ENCODE results near the gene ETV6.
A peak's percentile ranks its signal among the peaks of the same experiment; 100 is the strongest.

Gene ETV6

DNA sequence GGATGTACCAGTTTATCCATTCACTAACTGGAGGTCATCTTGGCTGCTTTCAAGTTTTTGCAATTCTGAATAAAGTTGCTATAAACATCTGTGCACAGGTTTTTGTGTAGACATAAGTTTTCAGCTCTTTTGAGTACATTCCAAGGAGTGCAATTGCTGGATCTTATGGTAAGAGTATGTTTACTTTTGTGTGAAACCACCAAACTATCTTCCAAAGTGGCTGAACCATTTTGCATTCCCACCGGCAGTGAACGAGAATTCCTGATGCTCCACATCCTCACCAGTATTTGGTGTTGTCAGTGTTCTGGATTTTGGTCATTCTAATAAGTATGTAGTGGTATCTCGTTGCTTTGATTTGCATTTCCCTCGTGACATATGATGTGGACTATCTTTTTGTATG, 270.8 kb downstream of the ETV6 start:
- no peak overlapping the region for H3K4me3 ChIP-seq (ENCODE audit: low read depth, low read length)
- TF ChIP-seq, protein P1, sequence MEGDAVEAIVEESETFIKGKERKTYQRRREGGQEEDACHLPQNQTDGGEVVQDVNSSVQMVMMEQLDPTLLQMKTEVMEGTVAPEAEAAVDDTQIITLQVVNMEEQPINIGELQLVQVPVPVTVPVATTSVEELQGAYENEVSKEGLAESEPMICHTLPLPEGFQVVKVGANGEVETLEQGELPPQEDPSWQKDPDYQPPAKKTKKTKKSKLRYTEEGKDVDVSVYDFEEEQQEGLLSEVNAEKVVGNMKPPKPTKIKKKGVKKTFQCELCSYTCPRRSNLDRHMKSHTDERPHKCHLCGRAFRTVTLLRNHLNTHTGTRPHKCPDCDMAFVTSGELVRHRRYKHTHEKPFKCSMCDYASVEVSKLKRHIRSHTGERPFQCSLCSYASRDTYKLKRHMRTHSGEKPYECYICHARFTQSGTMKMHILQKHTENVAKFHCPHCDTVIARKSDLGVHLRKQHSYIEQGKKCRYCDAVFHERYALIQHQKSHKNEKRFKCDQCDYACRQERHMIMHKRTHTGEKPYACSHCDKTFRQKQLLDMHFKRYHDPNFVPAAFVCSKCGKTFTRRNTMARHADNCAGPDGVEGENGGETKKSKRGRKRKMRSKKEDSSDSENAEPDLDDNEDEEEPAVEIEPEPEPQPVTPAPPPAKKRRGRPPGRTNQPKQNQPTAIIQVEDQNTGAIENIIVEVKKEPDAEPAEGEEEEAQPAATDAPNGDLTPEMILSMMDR (IDR thresholded peaks at IDR 0.05; ENCODE audit: low read depth, low read length, missing control alignments) = no peak
- in situ Hi-C loops (cut with HindIII; ENCODE audit: low sequenced_read_pairs) = no loop called here
- DNase-seq (ENCODE audit: low read depth) = peak; percentile 22

DNA sequence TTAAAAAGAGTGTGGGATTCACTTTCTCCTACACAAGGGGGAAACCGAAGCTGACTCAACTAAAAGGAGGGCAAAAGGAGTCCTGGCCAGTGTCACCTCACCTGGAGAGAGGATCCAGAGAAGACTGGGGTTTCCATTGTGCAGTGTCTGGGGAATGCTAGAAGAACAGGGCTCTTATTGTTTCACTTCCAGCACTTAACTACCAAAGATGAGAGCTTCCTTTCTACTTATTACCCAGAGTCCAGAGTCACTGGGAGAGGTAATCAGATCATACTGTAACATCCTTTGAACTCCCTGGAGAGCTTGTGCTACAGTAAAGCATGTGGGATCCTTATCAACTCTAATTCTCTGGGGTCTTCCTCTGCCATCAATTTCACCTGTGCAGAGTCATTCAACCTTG, 272.9 kb downstream of the ETV6 start:
- in situ Hi-C loops (cut with HindIII; ENCODE audit: low sequenced_read_pairs) = no loop called here
- DNase-seq (ENCODE audit: low read depth) = no peak
- H3K4me3 ChIP-seq (ENCODE audit: low read depth, low read length) = no peak overlapping the region
- TF ChIP-seq, protein P1 (IDR thresholded peaks at IDR 0.05; ENCODE audit: low read depth, low read length, missing control alignments) = no peak

GRCh38 chr12:11923067-11923466, 273.6 kb downstream of the ETV6 start:
- TF ChIP-seq, protein P1 (IDR thresholded peaks at IDR 0.05; ENCODE audit: low read depth, low read length, missing control alignments) = no peak
- no peak for DNase-seq (ENCODE audit: low read depth)
- in situ Hi-C loops (cut with HindIII; ENCODE audit: low sequenced_read_pairs) = no loop called here
- no peak overlapping the region for H3K4me3 ChIP-seq (ENCODE audit: low read depth, low read length)

DNA sequence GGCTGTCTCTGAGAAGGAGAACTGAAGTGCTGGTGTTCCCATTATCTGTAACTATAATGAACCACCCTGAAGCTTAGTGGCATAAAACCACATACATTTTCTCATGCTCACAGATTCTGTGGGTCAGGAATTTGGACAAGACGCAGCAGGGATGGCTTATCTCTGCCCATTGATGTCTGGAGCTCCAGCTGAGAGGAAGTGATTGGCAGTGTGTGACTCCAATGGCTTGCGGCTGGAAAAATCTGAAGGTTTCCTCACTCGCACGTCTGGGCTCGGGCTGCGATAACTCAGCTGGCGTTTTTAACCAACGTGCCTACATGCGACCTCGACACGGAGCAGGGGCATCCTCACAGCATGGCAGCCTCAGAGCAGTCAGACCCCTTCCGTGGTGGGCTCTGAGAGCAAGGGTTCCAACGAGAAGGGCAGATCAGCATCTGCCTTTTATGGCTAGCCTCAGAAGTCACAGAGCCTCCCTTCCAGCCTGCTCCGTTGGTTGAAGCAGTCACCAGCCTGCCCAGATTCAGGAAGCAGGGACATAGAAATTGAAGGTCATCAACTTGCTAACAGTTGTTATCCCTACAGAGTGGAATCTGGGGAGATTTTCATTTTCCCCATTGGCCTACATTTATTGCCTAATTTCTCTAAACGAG, 277.9 kb downstream of the ETV6 start:
- H3K4me3 ChIP-seq (ENCODE audit: low read depth, low read length) = no peak overlapping the region
- peak; percentile 57 for DNase-seq (ENCODE audit: low read depth)
- in situ Hi-C loops (cut with HindIII; ENCODE audit: low sequenced_read_pairs) = no loop called here
- TF ChIP-seq, protein P1 (IDR thresholded peaks at IDR 0.05; ENCODE audit: low read depth, low read length, missing control alignments) = no peak

DNA sequence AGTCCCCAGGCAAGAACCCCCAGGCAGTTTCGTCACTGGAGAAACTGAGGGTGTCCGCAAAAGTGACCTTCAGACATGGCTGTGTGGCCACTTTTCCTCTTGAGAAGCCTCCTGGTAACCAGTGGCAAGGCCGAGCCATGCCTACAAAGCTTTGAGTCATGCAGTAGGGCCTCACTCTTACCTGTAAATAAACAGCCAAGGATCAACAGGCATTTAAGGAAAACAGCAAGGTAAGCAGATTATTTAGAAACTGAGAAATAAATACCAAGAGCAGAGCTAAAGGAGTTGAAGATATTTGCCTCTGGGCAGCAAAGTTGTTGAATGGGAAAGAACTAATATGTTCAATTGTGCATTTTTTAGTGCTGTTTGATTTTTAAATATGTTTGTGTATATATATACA, 280.2 kb downstream of the ETV6 start:
- TF ChIP-seq, protein P1 (IDR thresholded peaks at IDR 0.05; ENCODE audit: low read depth, low read length, missing control alignments) = no peak
- no peak for DNase-seq (ENCODE audit: low read depth)
- in situ Hi-C loops (cut with HindIII; ENCODE audit: low sequenced_read_pairs) = no loop called here
- no peak overlapping the region for H3K4me3 ChIP-seq (ENCODE audit: low read depth, low read length)

DNA sequence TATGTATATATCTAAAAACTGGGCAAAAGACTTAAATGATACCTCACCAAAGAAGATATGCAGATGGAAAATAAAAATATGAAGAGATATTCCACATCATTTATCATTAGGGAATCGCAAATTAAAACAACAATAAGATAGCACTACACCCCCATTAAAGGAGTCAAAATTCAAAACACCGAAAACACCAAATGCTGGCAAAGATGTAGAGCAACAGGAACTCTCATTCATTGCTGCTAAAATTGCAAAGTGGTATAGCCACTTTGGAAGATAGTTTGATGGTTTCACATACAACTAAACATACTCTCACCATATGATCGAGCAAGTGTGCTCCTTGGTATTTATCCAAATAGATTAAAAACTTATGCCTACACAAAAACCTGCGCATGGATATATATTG, 289.7 kb downstream of the ETV6 start:
- in situ Hi-C loops (cut with HindIII; ENCODE audit: low sequenced_read_pairs) = no loop called here
- TF ChIP-seq, protein P1 (IDR thresholded peaks at IDR 0.05; ENCODE audit: low read depth, low read length, missing control alignments) = no peak
- DNase-seq (ENCODE audit: low read depth) = no peak
- no peak overlapping the region for H3K4me3 ChIP-seq (ENCODE audit: low read depth, low read length)

Data from astrocyte of the cerebellum (primary cell).